Measurements from ENCODE around the gene CYP46A1.
A peak's percentile ranks its signal among the peaks of the same experiment; 100 is the strongest.

DNA sequence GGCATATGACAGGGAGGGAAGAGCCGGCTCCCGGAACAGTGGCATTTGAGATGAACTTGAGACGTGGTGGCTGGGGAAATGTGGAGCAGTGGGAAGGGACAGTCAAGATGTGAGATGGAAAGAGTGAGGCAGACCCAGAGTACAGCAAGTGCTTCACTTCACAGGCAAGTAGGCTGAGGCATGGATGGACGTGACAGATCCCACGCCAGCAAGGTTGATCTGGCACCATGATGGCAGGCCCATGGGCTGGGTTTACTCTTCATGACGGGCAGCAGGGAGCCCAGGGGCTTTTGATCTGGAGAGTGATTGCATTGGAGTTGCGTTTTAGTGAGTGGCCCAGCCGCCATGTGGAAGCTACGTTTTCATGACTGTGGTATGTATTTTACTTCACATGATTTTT is 91.3 kb downstream of the CYP46A1 start:
- TF ChIP-seq GATA2 (IDR thresholded peaks at IDR 0.05; ENCODE audit: low read depth, low read length) (peak; percentile 97), GATA3 (IDR thresholded peaks at IDR 0.05; ENCODE audit: low read depth, low read length) (peak; percentile 83)
